Measurements from ENCODE around the gene RGS17. TPM values are rescaled to one million over a fixed set of nuclear protein-coding genes. Genes with fewer than 3 reads are reported as not detected.

RGS17 gene
- total RNA-seq, 1 donor from 2014 or later, result 0.26 TPM

- Histone ChIP-seq H3K4me3 (no peak overlapping the region), H3K36me3 (no peaks in the 10 kb centered on the region), H3K9me3 (no peaks in the 10 kb centered on the region), H3K27ac (no peak overlapping the region), H3K4me1 (no peaks in the 10 kb centered on the region), H3K27me3 (no peaks in the 10 kb centered on the region)
- TF ChIP-seq CTCF (IDR thresholded peaks at IDR 0.05), result no peak
- no peak for ATAC-seq
- DNase-seq, result no peak
- intact Hi-C loops (cut with DNase I), result no loop called here
Observed at GRCh38 chr6:153086225-153086990, 44.7 kb downstream of the RGS17 start.

- no peak for TF ChIP-seq CTCF (IDR thresholded peaks at IDR 0.05)
- intact Hi-C loops (cut with DNase I), result no loop called here
- H3K9me3 ChIP-seq, result no peaks in the 10 kb centered on the region
Observed at GRCh38 chr6:153085239-153085638, 45.8 kb downstream of the RGS17 start.

GRCh38 chr6:153084393-153084792 is 46.7 kb downstream of the RGS17 start:
- H3K36me3 ChIP-seq, result no peaks in the 10 kb centered on the region
- TF ChIP-seq CTCF (IDR thresholded peaks at IDR 0.05), result no peak
- intact Hi-C loops (cut with DNase I), result no loop called here
- DNase-seq (no peak), ATAC-seq (no peak)
- no peak overlapping the region for H3K27ac ChIP-seq
- no peaks in the 10 kb centered on the region for H3K27me3 ChIP-seq
- no peaks in the 10 kb centered on the region for H3K4me1 ChIP-seq
- no peak overlapping the region for H3K4me3 ChIP-seq
- H3K9me3 ChIP-seq, result no peaks in the 10 kb centered on the region

More at GRCh38 chr6:153085239-153085638, 45.8 kb downstream of the RGS17 start:
- Histone ChIP-seq H3K4me1 (no peaks in the 10 kb centered on the region), H3K4me3 (no peak overlapping the region), H3K36me3 (no peaks in the 10 kb centered on the region), H3K27ac (no peak overlapping the region), H3K27me3 (no peaks in the 10 kb centered on the region)
- ATAC-seq (no peak), DNase-seq (no peak)

- intact Hi-C loops (cut with DNase I), result no loop called here
- TF ChIP-seq CTCF (IDR thresholded peaks at IDR 0.05), result no peak
- Histone ChIP-seq H3K27me3 (no peaks in the 10 kb centered on the region), H3K4me1 (no peaks in the 10 kb centered on the region), H3K36me3 (no peaks in the 10 kb centered on the region), H3K27ac (no peak overlapping the region), H3K4me3 (no peak overlapping the region), H3K9me3 (no peaks in the 10 kb centered on the region)
- DNase-seq (no peak), ATAC-seq (no peak)
Observed at GRCh38 chr6:153083869-153084268, 47.2 kb downstream of the RGS17 start.

GRCh38 chr6:153081914-153082313 is 49.2 kb downstream of the RGS17 start:
- TF ChIP-seq CTCF (IDR thresholded peaks at IDR 0.05), result no peak
- DNase-seq, result no peak
- Histone ChIP-seq H3K9me3 (no peaks in the 10 kb centered on the region), H3K36me3 (no peaks in the 10 kb centered on the region), H3K4me3 (no peak overlapping the region), H3K27me3 (no peaks in the 10 kb centered on the region), H3K4me1 (no peaks in the 10 kb centered on the region), H3K27ac (no peak overlapping the region)
- intact Hi-C loops (cut with DNase I), result no loop called here
- no peak for ATAC-seq
